Panc1 (cell line): ENCODE results near the gene TAGLN. TPM values are rescaled to one million over a fixed set of nuclear protein-coding genes. Genes with fewer than 3 reads are reported as not detected.
A peak's percentile ranks its signal among the peaks of the same experiment; 100 is the strongest.

Source experiments
- ATAC-seq: fragments of 200-7000 bp; cut with Tn5 transposase; 2 replicates; pipeline ENCODE4 v1.9.1; 2020; ENCODE audit warnings: mild to moderate bottlenecking, moderate library complexity
- BruUV-seq: library from RNA; stranded (reverse); fragments of 400-500 nt; replicated peaks from 2 replicates; lab custom pipeline; 2021; lab: Mats Ljungman, UMichigan
- CTCF ChIA-PET: fragments of 300-600 bp; sonication (Branson Sonifier 250); formaldehyde crosslinking; loops from one replicate; lab custom pipeline; 2022; ENCODE audit warnings: antibody characterized with exemption; lab: Charles Lee
- POLR2A ChIA-PET: fragments of 300-600 bp; sonication (Branson Sonifier 250); formaldehyde crosslinking; loops from one replicate; lab custom pipeline; 2022; ENCODE audit warnings: antibody characterized with exemption; lab: Charles Lee
- DNase-seq: peaks from one replicate; pipeline ENCODE4 v3.0.0-alpha.2; 2010; ENCODE audit warnings: low read depth, low spot score
- H3K27ac ChIP-seq: 2 replicates; pipeline ENCODE4 v1.5.1; 2011; ENCODE audit warnings: mild to moderate bottlenecking, low read length, inconsistent platforms
- H3K27me3 ChIP-seq: fragments of 200-500 bp; sonication (Bioruptor generic); 2 replicates; pipeline ENCODE4 v1.6.0; 2014; ENCODE audit warnings: low read length, inconsistent platforms; ENCODE audit not compliant: control insufficient read depth, insufficient read depth
- H3K36me3 ChIP-seq: fragments of 200-500 bp; sonication (Bioruptor generic); 2 replicates; pipeline ENCODE4 v1.5.1; 2014; ENCODE audit warnings: inconsistent platforms, mild to moderate bottlenecking, low read length, moderate library complexity; ENCODE audit not compliant: control insufficient read depth, insufficient read depth
- H3K4me1 ChIP-seq: 2 replicates; pipeline ENCODE4 v1.5.1; 2011; ENCODE audit warnings: inconsistent platforms, mild to moderate bottlenecking, low read length, moderate library complexity; ENCODE audit not compliant: control insufficient read depth, insufficient read depth
- H3K4me3 ChIP-seq, 2 experiments: 2 replicates each; pipeline ENCODE4 v1.5.1; 2011 to 2012; ENCODE audit warnings: low read depth in 2 of 2, low read length in 2 of 2, mild to moderate bottlenecking in 2 of 2, inconsistent platforms in 1 of 2, moderate library complexity in 1 of 2
- H3K9me3 ChIP-seq: fragments of 200-500 bp; sonication (Bioruptor generic); 2 replicates; pipeline ENCODE4 v1.5.1; 2014; ENCODE audit warnings: low read depth, mild to moderate bottlenecking, inconsistent platforms, low read length, moderate library complexity; ENCODE audit not compliant: control insufficient read depth, insufficient read depth
- CTCF ChIP-seq: fragments of 450-650 bp; IDR thresholded peaks from 2 replicates; pipeline ENCODE4 v1.5.1; 2017; ENCODE audit warnings: mild to moderate bottlenecking
- POLR2AphosphoS5 ChIP-seq: IDR thresholded peaks from 2 replicates; pipeline ENCODE4 v1.6.1; 2012; ENCODE audit warnings: mild to moderate bottlenecking, low read depth, low read length, moderate library complexity
- REST ChIP-seq, 2 experiments: IDR thresholded peaks; 2 replicates each; pipeline ENCODE4 v1.6.1; 2011 to 2012; ENCODE audit warnings: low read depth in 2 of 2, control low read depth in 1 of 2, low read length in 1 of 2, mild to moderate bottlenecking in 1 of 2, moderate library complexity in 1 of 2; ENCODE audit not compliant: insufficient read depth in 1 of 2
- SIN3A ChIP-seq: IDR thresholded peaks from 2 replicates; pipeline ENCODE4 v1.6.1; 2012; ENCODE audit warnings: low read depth, mild to moderate bottlenecking, low read length, moderate library complexity, borderline replicate concordance; ENCODE audit not compliant: insufficient read depth
- TCF7L2 ChIP-seq: IDR thresholded peaks from 2 replicates; pipeline ENCODE4 v1.6.1; 2011; ENCODE audit warnings: mild to moderate bottlenecking, low read depth, low read length, inconsistent platforms
- in situ Hi-C: cut with HindIII; loops from 2 replicates; pipeline ENCODE4 v1.10.0; 2016; ENCODE audit warnings: low sequenced_read_pairs, low pct_unique_long_range_greater_than_20kb
- intact Hi-C: fragments of 100-400 bp; cut with micrococcal nuclease; formaldehyde crosslinking; loops from one replicate; pipeline ENCODE4 v1.10.0; 2022; ENCODE audit not compliant: unreplicated experiment
- total RNA-seq: library from RNA; stranded (reverse); gene quantifications from one replicate; pipeline ENCODE4 v1.2.1, GENCODE V29; 2021; ENCODE audit not compliant: unreplicated experiment

TAGLN gene
- total RNA-seq, 1 experiment from 2014 or later: 6.4 TPM

GRCh38 chr11:117223741-117224689 lies 24.8 kb downstream of the TAGLN start:
- BruUV-seq: no TSS peak
- intact Hi-C loops (loop anchor here (10.0 kb wide), 2 partner anchors 49 to 339 kb away; partner anchors contain the start of gene SIDT2), in situ Hi-C loops (no loop called here)
- H3K27ac ChIP-seq: no peak overlapping the region
- DNase-seq: no peak
- no peaks in the 10 kb centered on the region for H3K4me1 ChIP-seq
- no peaks in the 10 kb centered on the region for H3K27me3 ChIP-seq
- no peak overlapping the region for H3K4me3 ChIP-seq
- CTCF ChIA-PET: interaction anchor here (0.5 kb wide), 1 partner anchor 118 kb away, joined by 3 read pairs; no protein-coding TSS in a partner anchor
- H3K9me3 ChIP-seq: no peaks in the 10 kb centered on the region
- TF ChIP-seq REST (IDR thresholded peaks at IDR 0.05; ENCODE audit: insufficient read depth in 1 of 2, low read depth in 2 of 2, low read length in 1 of 2) (no peak), SIN3A (no peak), TCF7L2 (no peak), CTCF (no peak), POLR2AphosphoS5 (0 out of 2 replicates have a peak, but pooled peaks have one; percentile 6)
- no peak for ATAC-seq
- H3K36me3 ChIP-seq: no peaks in the 10 kb centered on the region; the same call in 1 of the 2 replicates
- POLR2A ChIA-PET: no interaction called here

GRCh38 chr11:117225553-117226170 lies 26.5 kb downstream of the TAGLN start:
- no TSS peak for BruUV-seq
- intact Hi-C loops (loop anchor here (10.0 kb wide), 2 partner anchors 51 to 341 kb away; partner anchors contain the start of gene SIDT2), in situ Hi-C loops (no loop called here)
- no peaks in the 10 kb centered on the region; the same call in 1 of the 2 replicates for H3K36me3 ChIP-seq
- H3K9me3 ChIP-seq: no peaks in the 10 kb centered on the region
- DNase-seq (no peak), ATAC-seq (no peak)
- no peak overlapping the region for H3K27ac ChIP-seq
- ChIA-PET CTCF (interaction anchor here (0.6 to 1.8 kb wide), 7 partner anchors 20 to 435 kb away, joined by 5 to 12 read pairs (median 6); no protein-coding TSS in a partner anchor), POLR2A (interaction anchor here (0.5 kb wide), 1 partner anchor 117 kb away, joined by 5 read pairs; no protein-coding TSS in a partner anchor)
- H3K27me3 ChIP-seq: no peaks in the 10 kb centered on the region
- TF ChIP-seq POLR2AphosphoS5: no peak
- no peak for TF ChIP-seq CTCF
- TF ChIP-seq REST (IDR thresholded peaks at IDR 0.05; ENCODE audit: insufficient read depth in 1 of 2, low read depth in 2 of 2, low read length in 1 of 2): no peak
- TF ChIP-seq SIN3A: no peak
- TF ChIP-seq TCF7L2: no peak
- peaks cover 4% of the 10 kb centered on the region for H3K4me1 ChIP-seq
- H3K4me3 ChIP-seq: no peak overlapping the region
